ENCODE results near the gene GRID2IP. TPM values are rescaled to one million over a fixed set of nuclear protein-coding genes. Genes with fewer than 3 reads are reported as not detected.
A peak's percentile ranks its signal among the peaks of the same experiment; 100 is the strongest.

The GRID2IP gene
- total and polyA plus RNA-seq, 5 donors from 2014 or later, result 0.10 to 0.15 TPM; not detected in 3

GRCh38 chr7:6486438-6487183, 64.7 kb downstream of the GRID2IP start:
- Mint-ChIP-seq H3K27me3 (peaks cover 4% of the 10 kb centered on the region), H3K4me3 (peak overlapping the region in 1 of 4 donors; percentile 87), H3K36me3 (no peaks in the 10 kb centered on the region), H3K27ac (no peak overlapping the region), H3K4me1 (peaks cover 11 to 23% (median 14%) of the 10 kb centered on the region in 4 donors), H3K9me3 (no peaks in the 10 kb centered on the region)
- H3K9me3 ChIP-seq (ENCODE audit: control insufficient read depth in 2 of 2, low read length in 2 of 2), result peaks cover 0 to 2% of the 10 kb centered on the region in 2 experiments
- peaks cover 20% of the 10 kb centered on the region for H3K4me1 ChIP-seq (ENCODE audit: control insufficient read depth, insufficient read depth, low read length, poor library complexity, severe bottlenecking)
- H3K36me3 ChIP-seq (ENCODE audit: control insufficient read depth, insufficient read depth, low read length), result no peaks in the 10 kb centered on the region
- H3K27ac ChIP-seq (ENCODE audit: insufficient read depth, low read length, poor library complexity, severe bottlenecking), result no peak overlapping the region
- no peak for DNase-seq
- H3K4me3 ChIP-seq (ENCODE audit: low read depth, low read length), result no peak overlapping the region
- ATAC-seq (ENCODE audit: low read depth in 2 of 2), result no peak
- H3K27me3 ChIP-seq (ENCODE audit: control insufficient read depth, insufficient read depth, low read length), result no peaks in the 10 kb centered on the region

DNA sequence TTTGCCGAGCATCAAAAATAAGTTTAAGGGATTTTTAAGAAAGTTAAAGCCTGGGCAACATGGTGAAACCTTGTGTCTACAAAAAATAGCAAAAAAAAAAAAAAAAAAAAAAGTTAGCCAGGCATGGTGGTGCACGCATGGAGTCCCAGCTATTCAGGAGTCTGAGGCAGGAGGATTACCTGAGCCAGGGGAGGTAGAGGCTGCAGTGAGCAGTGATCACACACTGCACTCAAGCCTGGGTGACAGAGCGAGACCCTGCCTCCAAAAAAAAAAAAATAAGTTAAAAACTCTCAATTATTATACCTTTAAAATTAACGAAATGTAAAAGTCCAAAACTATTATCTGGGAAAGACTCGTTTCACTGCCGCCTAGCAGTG, 68.5 kb downstream of the GRID2IP start:
- Mint-ChIP-seq H3K4me1 (peaks cover 29 to 62% (median 38%) of the 10 kb centered on the region in 4 donors), H3K27me3 (peaks cover 4% of the 10 kb centered on the region), H3K9me3 (no peaks in the 10 kb centered on the region), H3K4me3 (peak overlapping the region; percentile 96 to 100 (median 97)), H3K27ac (peak overlapping the region; percentile 48 to 96 (median 93)), H3K36me3 (peaks cover 4% of the 10 kb centered on the region)
- ATAC-seq (ENCODE audit: low read depth in 2 of 2), result no peak
- Histone ChIP-seq H3K27ac (ENCODE audit: insufficient read depth, low read length, poor library complexity, severe bottlenecking) (peak overlapping the region; percentile 68), H3K27me3 (ENCODE audit: control insufficient read depth, insufficient read depth, low read length) (no peaks in the 10 kb centered on the region), H3K4me3 (ENCODE audit: low read depth, low read length) (peak overlapping the region; percentile 62), H3K36me3 (ENCODE audit: control insufficient read depth, insufficient read depth, low read length) (no peaks in the 10 kb centered on the region), H3K4me1 (ENCODE audit: control insufficient read depth, insufficient read depth, low read length, poor library complexity, severe bottlenecking) (peaks cover 30% of the 10 kb centered on the region), H3K9me3 (ENCODE audit: control insufficient read depth in 2 of 2, low read length in 2 of 2) (no peaks in the 10 kb centered on the region)
- no peak for DNase-seq

- H3K27me3 Mint-ChIP-seq, result peaks cover 4% of the 10 kb centered on the region
- Histone ChIP-seq H3K4me1 (ENCODE audit: control insufficient read depth, insufficient read depth, low read length, poor library complexity, severe bottlenecking) (peaks cover 30% of the 10 kb centered on the region), H3K4me3 (ENCODE audit: low read depth, low read length) (peak overlapping the region; percentile 62), H3K9me3 (ENCODE audit: control insufficient read depth in 2 of 2, low read length in 2 of 2) (no peaks in the 10 kb centered on the region), H3K36me3 (ENCODE audit: control insufficient read depth, insufficient read depth, low read length) (no peaks in the 10 kb centered on the region), H3K27ac (ENCODE audit: insufficient read depth, low read length, poor library complexity, severe bottlenecking) (peak overlapping the region; percentile 68), H3K27me3 (ENCODE audit: control insufficient read depth, insufficient read depth, low read length) (no peaks in the 10 kb centered on the region)
- peaks cover 33 to 66% (median 43%) of the 10 kb centered on the region in 4 donors for H3K4me1 Mint-ChIP-seq
- no peak for ATAC-seq (ENCODE audit: low read depth in 2 of 2)
- H3K27ac Mint-ChIP-seq, result peak overlapping the region in 2 of 3 donors; percentile 80 to 93
- peaks cover 4% of the 10 kb centered on the region for H3K36me3 Mint-ChIP-seq
- peak overlapping the region; percentile 96 to 100 (median 97) for H3K4me3 Mint-ChIP-seq
- no peaks in the 10 kb centered on the region for H3K9me3 Mint-ChIP-seq
- DNase-seq, result no peak
These were observed 69.0 kb downstream of the GRID2IP start for GRCh38 chr7:6482307-6482706.

DNA sequence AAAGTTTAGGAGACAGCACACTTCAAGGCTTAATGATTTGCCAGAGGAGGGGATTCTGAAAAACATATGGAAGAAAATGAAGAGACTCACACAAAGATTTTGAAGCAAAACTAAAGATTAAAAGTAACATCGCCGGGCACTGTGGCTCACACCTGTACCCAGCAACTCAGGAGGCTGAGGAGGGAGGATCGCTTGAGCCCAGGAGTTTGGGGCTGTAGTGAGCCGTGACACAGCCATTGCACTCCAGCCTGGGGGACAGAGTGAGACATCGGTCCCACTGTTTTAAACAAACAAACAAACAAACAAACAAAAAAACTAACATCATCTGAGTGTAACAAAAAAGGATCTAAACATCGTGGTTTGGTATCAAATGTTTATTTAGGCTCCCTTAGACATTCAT, 69.8 kb downstream of the GRID2IP start:
- peaks cover 34 to 75% (median 47%) of the 10 kb centered on the region in 4 donors for H3K4me1 Mint-ChIP-seq
- Histone ChIP-seq H3K27me3 (ENCODE audit: control insufficient read depth, insufficient read depth, low read length) (no peaks in the 10 kb centered on the region), H3K36me3 (ENCODE audit: control insufficient read depth, insufficient read depth, low read length) (peaks cover 4% of the 10 kb centered on the region), H3K4me3 (ENCODE audit: low read depth, low read length) (no peak overlapping the region), H3K9me3 (ENCODE audit: control insufficient read depth in 2 of 2, low read length in 2 of 2) (no peaks in the 10 kb centered on the region), H3K27ac (ENCODE audit: insufficient read depth, low read length, poor library complexity, severe bottlenecking) (no peak overlapping the region), H3K4me1 (ENCODE audit: control insufficient read depth, insufficient read depth, low read length, poor library complexity, severe bottlenecking) (peaks cover 30% of the 10 kb centered on the region)
- peaks cover 4% of the 10 kb centered on the region for H3K36me3 Mint-ChIP-seq
- DNase-seq (no peak), ATAC-seq (ENCODE audit: low read depth in 2 of 2) (no peak)
- no peaks in the 10 kb centered on the region for H3K9me3 Mint-ChIP-seq
- no peak overlapping the region for H3K27ac Mint-ChIP-seq
- peaks cover 4% of the 10 kb centered on the region for H3K27me3 Mint-ChIP-seq
- peak overlapping the region; percentile 67 to 100 (median 76) for H3K4me3 Mint-ChIP-seq

GRCh38 chr7:6480323-6480660, 71.0 kb downstream of the GRID2IP start:
- Mint-ChIP-seq H3K4me1 (peaks cover 39 to 86% (median 50%) of the 10 kb centered on the region in 4 donors), H3K27me3 (peaks cover 4% of the 10 kb centered on the region), H3K27ac (peak overlapping the region in 2 of 3 donors; percentile 1 to 38), H3K36me3 (peaks cover 4% of the 10 kb centered on the region), H3K4me3 (peak overlapping the region; percentile 22 to 100 (median 59)), H3K9me3 (no peaks in the 10 kb centered on the region)
- no peak for ATAC-seq (ENCODE audit: low read depth in 2 of 2)
- Histone ChIP-seq H3K27ac (ENCODE audit: insufficient read depth, low read length, poor library complexity, severe bottlenecking) (no peak overlapping the region), H3K4me3 (ENCODE audit: low read depth, low read length) (peak overlapping the region; percentile 2), H3K36me3 (ENCODE audit: control insufficient read depth, insufficient read depth, low read length) (peaks cover 8% of the 10 kb centered on the region), H3K27me3 (ENCODE audit: control insufficient read depth, insufficient read depth, low read length) (no peaks in the 10 kb centered on the region), H3K9me3 (ENCODE audit: control insufficient read depth in 2 of 2, low read length in 2 of 2) (no peaks in the 10 kb centered on the region), H3K4me1 (ENCODE audit: control insufficient read depth, insufficient read depth, low read length, poor library complexity, severe bottlenecking) (peaks cover 30% of the 10 kb centered on the region)
- no peak for DNase-seq

DNA sequence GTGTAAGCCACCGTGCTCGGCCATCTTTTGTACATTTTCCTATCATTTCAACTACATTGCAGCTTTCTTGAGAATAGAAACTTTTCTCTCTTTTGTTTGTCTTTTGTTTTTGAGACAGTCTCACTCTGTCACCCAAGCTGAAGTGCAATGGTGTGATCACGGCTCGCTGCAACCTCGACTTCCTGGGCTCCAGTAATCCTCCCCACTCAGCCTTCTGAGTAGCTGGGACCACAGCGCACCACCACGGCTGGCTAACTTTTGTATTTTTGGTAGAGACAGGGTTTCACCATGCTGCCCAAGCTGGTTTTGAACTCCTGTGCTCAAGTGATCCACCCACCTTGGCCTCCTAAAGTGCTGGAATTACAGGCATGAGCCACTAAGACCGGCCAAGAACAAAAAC, 72.2 kb downstream of the GRID2IP start:
- H3K4me1 ChIP-seq (ENCODE audit: control insufficient read depth, insufficient read depth, low read length, poor library complexity, severe bottlenecking), result peaks cover 24% of the 10 kb centered on the region
- H3K4me1 Mint-ChIP-seq, result peaks cover 37 to 81% (median 51%) of the 10 kb centered on the region in 4 donors
- H3K36me3 Mint-ChIP-seq, result peaks cover 8% of the 10 kb centered on the region
- H3K27me3 ChIP-seq (ENCODE audit: control insufficient read depth, insufficient read depth, low read length), result no peaks in the 10 kb centered on the region
- peak overlapping the region in 3 of 4 donors; percentile 21 to 49 (median 38) for H3K4me3 Mint-ChIP-seq
- no peaks in the 10 kb centered on the region for H3K9me3 ChIP-seq (ENCODE audit: control insufficient read depth in 2 of 2, low read length in 2 of 2)
- H3K27ac Mint-ChIP-seq, result peak overlapping the region in 1 of 3 donors; percentile 38
- no peak overlapping the region for H3K27ac ChIP-seq (ENCODE audit: insufficient read depth, low read length, poor library complexity, severe bottlenecking)
- H3K27me3 Mint-ChIP-seq, result no peaks in the 10 kb centered on the region
- no peaks in the 10 kb centered on the region for H3K9me3 Mint-ChIP-seq
- ATAC-seq (ENCODE audit: low read depth in 2 of 2) (no peak), DNase-seq (peak in 1 of 3 donors; percentile 67)
- no peak overlapping the region for H3K4me3 ChIP-seq (ENCODE audit: low read depth, low read length)
- peaks cover 11% of the 10 kb centered on the region for H3K36me3 ChIP-seq (ENCODE audit: control insufficient read depth, insufficient read depth, low read length)

- Histone ChIP-seq H3K36me3 (ENCODE audit: control insufficient read depth, insufficient read depth, low read length) (peaks cover 20% of the 10 kb centered on the region), H3K27ac (ENCODE audit: insufficient read depth, low read length, poor library complexity, severe bottlenecking) (no peak overlapping the region), H3K4me1 (ENCODE audit: control insufficient read depth, insufficient read depth, low read length, poor library complexity, severe bottlenecking) (peaks cover 21% of the 10 kb centered on the region), H3K27me3 (ENCODE audit: control insufficient read depth, insufficient read depth, low read length) (no peaks in the 10 kb centered on the region), H3K4me3 (ENCODE audit: low read depth, low read length) (no peak overlapping the region), H3K9me3 (ENCODE audit: control insufficient read depth in 2 of 2, low read length in 2 of 2) (no peaks in the 10 kb centered on the region)
- Mint-ChIP-seq H3K4me3 (peak overlapping the region in 1 of 4 donors; percentile 22), H3K4me1 (peaks cover 39 to 81% (median 52%) of the 10 kb centered on the region in 4 donors), H3K9me3 (no peaks in the 10 kb centered on the region), H3K27ac (peak overlapping the region in 1 of 3 donors; percentile 3), H3K36me3 (peaks cover 8% of the 10 kb centered on the region), H3K27me3 (no peaks in the 10 kb centered on the region)
- DNase-seq (no peak), ATAC-seq (ENCODE audit: low read depth in 2 of 2) (no peak)
These were observed 73.1 kb downstream of the GRID2IP start for GRCh38 chr7:6478186-6478585.

DNA sequence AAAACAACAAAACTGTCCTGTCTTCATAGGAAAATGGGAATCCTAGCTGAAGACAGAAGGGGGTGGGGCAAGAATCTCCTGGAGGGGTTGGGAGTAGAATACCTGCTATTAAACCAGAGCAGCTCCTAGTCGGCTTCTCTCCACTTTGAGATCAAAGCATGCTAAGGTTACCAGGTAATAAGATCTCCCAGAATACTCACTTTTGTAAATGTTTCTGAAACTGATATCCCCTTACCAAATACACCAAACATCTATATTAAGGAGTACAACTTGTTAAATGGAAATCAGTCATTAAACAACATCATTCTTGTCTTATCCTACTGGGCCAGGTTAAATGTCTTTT, 74.0 kb downstream of the GRID2IP start:
- DNase-seq, result no peak
- Mint-ChIP-seq H3K27me3 (no peaks in the 10 kb centered on the region), H3K9me3 (no peaks in the 10 kb centered on the region), H3K4me3 (peak overlapping the region in 1 of 4 donors; percentile 22), H3K27ac (peak overlapping the region in 1 of 3 donors; percentile 3), H3K4me1 (peaks cover 30 to 72% (median 46%) of the 10 kb centered on the region in 4 donors), H3K36me3 (peaks cover 9% of the 10 kb centered on the region)
- H3K27me3 ChIP-seq (ENCODE audit: control insufficient read depth, insufficient read depth, low read length), result no peaks in the 10 kb centered on the region
- no peak overlapping the region for H3K4me3 ChIP-seq (ENCODE audit: low read depth, low read length)
- H3K9me3 ChIP-seq (ENCODE audit: control insufficient read depth in 2 of 2, low read length in 2 of 2), result no peaks in the 10 kb centered on the region
- no peak overlapping the region for H3K27ac ChIP-seq (ENCODE audit: insufficient read depth, low read length, poor library complexity, severe bottlenecking)
- H3K36me3 ChIP-seq (ENCODE audit: control insufficient read depth, insufficient read depth, low read length), result peaks cover 28% of the 10 kb centered on the region
- H3K4me1 ChIP-seq (ENCODE audit: control insufficient read depth, insufficient read depth, low read length, poor library complexity, severe bottlenecking), result peaks cover 12% of the 10 kb centered on the region
- ATAC-seq (ENCODE audit: low read depth in 2 of 2), result no peak
